GM21381 (cell line): ENCODE results near the gene NCAPH2.

Experiments
- ATAC-seq: cut with Tn5 transposase; IDR thresholded peaks from one replicate; pipeline ENCODE4 v1.9.1; 2021; ENCODE audit warnings: mild to moderate bottlenecking, moderate library complexity; ENCODE audit not compliant: unreplicated experiment

The NCAPH2 gene

GRCh38 chr22:50473855-50474671 lies 34.0 kb upstream of the NCAPH2 start:
- no peak for ATAC-seq

GRCh38 chr22:50474710-50475651 lies 33.0 kb upstream of the NCAPH2 start, which contains the start of gene SBF1:
Gene SBF1 (minus strand): TSS chr22:50475035. CDS start chr22:50474840, 195 bp downstream.
- ATAC-seq = peak; percentile 67

- no peak for ATAC-seq
These were observed 32.4 kb upstream of the NCAPH2 start for GRCh38 chr22:50475652-50476002.

- ATAC-seq = no peak
These were observed 31.2 kb upstream of the NCAPH2 start for GRCh38 chr22:50476868-50477267.

- ATAC-seq = no peak
These were observed 30.1 kb upstream of the NCAPH2 start for GRCh38 chr22:50477923-50478322.

- no peak for ATAC-seq
These were observed 28.3 kb upstream of the NCAPH2 start for GRCh38 chr22:50479721-50480120.

- no peak for ATAC-seq
These were observed 27.0 kb upstream of the NCAPH2 start for GRCh38 chr22:50481045-50481439.

- ATAC-seq = no peak
These were observed 26.5 kb upstream of the NCAPH2 start, which contains the start of gene ADM2 for GRCh38 chr22:50481440-50482106. Gene ADM2 (plus strand): TSS chr22:50481543. CDS start chr22:50481848, 305 bp downstream.

GRCh38 chr22:50482107-50483074 lies 25.6 kb upstream of the NCAPH2 start:
- ATAC-seq = no peak

- no peak for ATAC-seq
These were observed 24.9 kb upstream of the NCAPH2 start for GRCh38 chr22:50483106-50483505.

GRCh38 chr22:50483556-50483955 lies 24.5 kb upstream of the NCAPH2 start:
- ATAC-seq = no peak

- no peak for ATAC-seq
These were observed 23.8 kb upstream of the NCAPH2 start for GRCh38 chr22:50483977-50484853.

GRCh38 chr22:50485221-50486131 lies 22.5 kb upstream of the NCAPH2 start:
- no peak for ATAC-seq

- ATAC-seq = no peak
These were observed 21.3 kb upstream of the NCAPH2 start, which contains the start of gene MIOX for GRCh38 chr22:50486561-50487289. Gene MIOX (plus strand): TSS chr22:50486859. CDS start chr22:50486898, 39 bp downstream.

GRCh38 chr22:50487290-50488005 lies 20.6 kb upstream of the NCAPH2 start:
- no peak for ATAC-seq

GRCh38 chr22:50488006-50488677 lies 19.9 kb upstream of the NCAPH2 start:
- no peak for ATAC-seq
